ENCODE data around the gene YTHDF1.

- TF ChIP-seq, protein P1, sequence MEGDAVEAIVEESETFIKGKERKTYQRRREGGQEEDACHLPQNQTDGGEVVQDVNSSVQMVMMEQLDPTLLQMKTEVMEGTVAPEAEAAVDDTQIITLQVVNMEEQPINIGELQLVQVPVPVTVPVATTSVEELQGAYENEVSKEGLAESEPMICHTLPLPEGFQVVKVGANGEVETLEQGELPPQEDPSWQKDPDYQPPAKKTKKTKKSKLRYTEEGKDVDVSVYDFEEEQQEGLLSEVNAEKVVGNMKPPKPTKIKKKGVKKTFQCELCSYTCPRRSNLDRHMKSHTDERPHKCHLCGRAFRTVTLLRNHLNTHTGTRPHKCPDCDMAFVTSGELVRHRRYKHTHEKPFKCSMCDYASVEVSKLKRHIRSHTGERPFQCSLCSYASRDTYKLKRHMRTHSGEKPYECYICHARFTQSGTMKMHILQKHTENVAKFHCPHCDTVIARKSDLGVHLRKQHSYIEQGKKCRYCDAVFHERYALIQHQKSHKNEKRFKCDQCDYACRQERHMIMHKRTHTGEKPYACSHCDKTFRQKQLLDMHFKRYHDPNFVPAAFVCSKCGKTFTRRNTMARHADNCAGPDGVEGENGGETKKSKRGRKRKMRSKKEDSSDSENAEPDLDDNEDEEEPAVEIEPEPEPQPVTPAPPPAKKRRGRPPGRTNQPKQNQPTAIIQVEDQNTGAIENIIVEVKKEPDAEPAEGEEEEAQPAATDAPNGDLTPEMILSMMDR (IDR thresholded peaks at IDR 0.05), result no peak
- TF ChIP-seq POLR2AphosphoS5 (IDR thresholded peaks at IDR 0.05), result no peak
- no peak for TF ChIP-seq POLR2A (IDR thresholded peaks at IDR 0.05)
- TF ChIP-seq EP300 (IDR thresholded peaks at IDR 0.05), result no peak
Measured at GRCh38 chr20:63185215-63185796, 30.6 kb downstream of the YTHDF1 start.

Data from upper lobe of left lung (tissue), 4 donors.